OCI-LY3 (cell line): ENCODE results near the gene ATP8A2.

Experiments used
- EZH2phosphoT487 ChIP-seq: fragments of 200-600 bp; shearing (Covaris generic); IDR thresholded peaks from 2 replicates; pipeline ENCODE4 v1.6.1; 2018; ENCODE audit warnings: antibody characterized with exemption, mixed run types, low read depth
- TF ChIP-seq, protein P1 (sequence below): fragments of 200-600, 300-600 bp; sonication (generic); IDR thresholded peaks from 2 replicates; pipeline ENCODE4 v1.5.1; 2014; ENCODE audit warnings: antibody characterized with exemption, low read length, low read depth

DNA sequence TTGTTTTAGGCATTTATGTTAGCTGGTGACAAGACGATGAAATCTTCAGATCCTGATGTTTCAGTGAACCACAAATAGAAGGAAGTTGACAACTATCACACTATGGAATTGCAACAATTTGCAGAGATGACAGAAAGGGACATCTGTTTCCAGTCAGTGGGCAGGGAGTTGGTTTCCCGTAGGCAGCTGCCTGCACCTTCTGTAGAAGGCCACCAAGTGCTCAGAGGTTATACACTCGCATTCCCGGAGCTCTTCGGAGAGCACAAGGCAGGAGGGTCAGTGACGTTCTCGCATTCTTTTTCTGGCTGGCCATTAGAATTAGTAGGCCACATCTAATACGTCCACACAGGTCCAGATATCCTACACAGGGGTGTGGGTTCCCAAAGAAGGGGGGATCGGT is 550.6 kb downstream of the ATP8A2 start:
- TF ChIP-seq, protein P1, sequence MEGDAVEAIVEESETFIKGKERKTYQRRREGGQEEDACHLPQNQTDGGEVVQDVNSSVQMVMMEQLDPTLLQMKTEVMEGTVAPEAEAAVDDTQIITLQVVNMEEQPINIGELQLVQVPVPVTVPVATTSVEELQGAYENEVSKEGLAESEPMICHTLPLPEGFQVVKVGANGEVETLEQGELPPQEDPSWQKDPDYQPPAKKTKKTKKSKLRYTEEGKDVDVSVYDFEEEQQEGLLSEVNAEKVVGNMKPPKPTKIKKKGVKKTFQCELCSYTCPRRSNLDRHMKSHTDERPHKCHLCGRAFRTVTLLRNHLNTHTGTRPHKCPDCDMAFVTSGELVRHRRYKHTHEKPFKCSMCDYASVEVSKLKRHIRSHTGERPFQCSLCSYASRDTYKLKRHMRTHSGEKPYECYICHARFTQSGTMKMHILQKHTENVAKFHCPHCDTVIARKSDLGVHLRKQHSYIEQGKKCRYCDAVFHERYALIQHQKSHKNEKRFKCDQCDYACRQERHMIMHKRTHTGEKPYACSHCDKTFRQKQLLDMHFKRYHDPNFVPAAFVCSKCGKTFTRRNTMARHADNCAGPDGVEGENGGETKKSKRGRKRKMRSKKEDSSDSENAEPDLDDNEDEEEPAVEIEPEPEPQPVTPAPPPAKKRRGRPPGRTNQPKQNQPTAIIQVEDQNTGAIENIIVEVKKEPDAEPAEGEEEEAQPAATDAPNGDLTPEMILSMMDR = no peak
- TF ChIP-seq EZH2phosphoT487 = no peak
